Measurements from ENCODE around the gene PSMA6.
A peak's percentile ranks its signal among the peaks of the same experiment; 100 is the strongest.

Gene PSMA6

DNA sequence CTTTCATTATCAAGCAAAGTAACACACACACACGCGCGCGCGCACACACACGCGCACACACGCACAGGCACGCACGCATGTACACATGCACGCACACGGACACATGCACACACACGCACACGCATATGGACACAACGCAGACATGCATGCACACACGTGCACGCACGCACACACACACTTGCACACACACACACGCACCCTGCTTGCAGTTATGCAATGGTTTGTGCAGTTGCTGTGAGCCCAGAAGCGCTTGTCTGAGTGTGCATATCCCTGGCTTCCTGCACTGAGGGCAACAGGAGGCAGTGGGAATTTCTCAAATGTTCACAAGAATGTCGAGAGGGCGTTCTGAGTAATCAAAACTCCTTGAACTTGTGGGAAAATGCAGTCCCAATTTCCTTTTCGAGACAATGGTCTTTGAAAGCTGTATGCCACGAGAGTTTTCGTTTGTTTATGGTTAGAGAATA, 70.8 kb downstream of the PSMA6 start:
- H3K4me3 ChIP-seq (ENCODE audit: low read depth, low read length): no peak overlapping the region
- no peak for DNase-seq (ENCODE audit: low read depth)
- TF ChIP-seq, protein P1, sequence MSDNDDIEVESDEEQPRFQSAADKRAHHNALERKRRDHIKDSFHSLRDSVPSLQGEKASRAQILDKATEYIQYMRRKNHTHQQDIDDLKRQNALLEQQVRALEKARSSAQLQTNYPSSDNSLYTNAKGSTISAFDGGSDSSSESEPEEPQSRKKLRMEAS (IDR thresholded peaks at IDR 0.05; ENCODE audit: low read depth, low read length): no peak
- TF ChIP-seq POLR2A (IDR thresholded peaks at IDR 0.05; ENCODE audit: extremely low read depth, insufficient read length) (no peak), MYC (IDR thresholded peaks at IDR 0.05; ENCODE audit: low read depth, low read length) (no peak)
- TF ChIP-seq, protein P2, sequence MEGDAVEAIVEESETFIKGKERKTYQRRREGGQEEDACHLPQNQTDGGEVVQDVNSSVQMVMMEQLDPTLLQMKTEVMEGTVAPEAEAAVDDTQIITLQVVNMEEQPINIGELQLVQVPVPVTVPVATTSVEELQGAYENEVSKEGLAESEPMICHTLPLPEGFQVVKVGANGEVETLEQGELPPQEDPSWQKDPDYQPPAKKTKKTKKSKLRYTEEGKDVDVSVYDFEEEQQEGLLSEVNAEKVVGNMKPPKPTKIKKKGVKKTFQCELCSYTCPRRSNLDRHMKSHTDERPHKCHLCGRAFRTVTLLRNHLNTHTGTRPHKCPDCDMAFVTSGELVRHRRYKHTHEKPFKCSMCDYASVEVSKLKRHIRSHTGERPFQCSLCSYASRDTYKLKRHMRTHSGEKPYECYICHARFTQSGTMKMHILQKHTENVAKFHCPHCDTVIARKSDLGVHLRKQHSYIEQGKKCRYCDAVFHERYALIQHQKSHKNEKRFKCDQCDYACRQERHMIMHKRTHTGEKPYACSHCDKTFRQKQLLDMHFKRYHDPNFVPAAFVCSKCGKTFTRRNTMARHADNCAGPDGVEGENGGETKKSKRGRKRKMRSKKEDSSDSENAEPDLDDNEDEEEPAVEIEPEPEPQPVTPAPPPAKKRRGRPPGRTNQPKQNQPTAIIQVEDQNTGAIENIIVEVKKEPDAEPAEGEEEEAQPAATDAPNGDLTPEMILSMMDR (IDR thresholded peaks at IDR 0.05; ENCODE audit: low read depth, low read length): no peak

DNA sequence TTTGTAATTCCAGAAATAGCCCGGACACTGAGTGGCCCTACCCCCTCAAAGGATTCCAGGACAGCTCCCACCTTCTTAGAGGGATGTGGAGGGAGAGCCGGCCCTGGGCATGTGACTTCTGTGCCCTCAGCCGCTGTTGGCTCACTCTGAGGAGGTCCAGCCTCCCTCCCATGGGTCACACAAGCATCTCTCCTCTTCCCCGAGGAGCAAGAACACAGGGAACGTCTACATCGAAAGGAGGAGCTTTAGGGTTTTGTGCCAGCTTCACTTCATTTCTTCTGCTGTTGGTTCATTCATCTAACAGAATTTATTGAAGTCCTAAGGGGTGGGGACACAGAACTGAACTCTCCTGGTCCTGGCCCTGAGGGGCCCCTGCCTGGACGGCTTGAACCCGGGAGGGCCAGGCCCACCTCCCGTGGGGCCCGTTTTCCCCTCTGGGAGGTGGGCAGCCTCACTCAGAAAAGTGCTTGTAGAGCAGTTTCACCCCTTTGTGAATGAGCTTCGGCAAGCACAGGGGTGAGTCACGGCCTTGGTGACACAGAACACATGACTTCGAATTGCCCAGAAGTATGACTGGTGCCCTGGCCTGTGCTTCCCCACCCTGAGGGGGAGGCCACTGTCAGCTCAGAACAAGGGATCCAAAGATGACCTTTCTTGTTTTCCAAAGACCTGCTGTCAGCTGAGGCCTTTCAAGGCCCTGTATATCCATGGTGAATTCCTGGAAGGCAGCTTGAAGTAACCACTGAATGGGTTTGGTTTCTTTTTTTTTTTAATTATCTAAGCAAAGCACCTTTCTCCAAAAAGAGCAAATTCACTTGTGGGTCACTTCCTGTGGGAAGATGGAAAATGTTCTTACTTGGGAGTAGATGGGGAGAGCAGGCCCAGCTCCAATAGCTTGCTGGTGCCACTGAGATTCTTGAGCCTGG, 73.2 kb downstream of the PSMA6 start:
- H3K4me3 ChIP-seq (ENCODE audit: low read depth, low read length): no peak overlapping the region
- DNase-seq (ENCODE audit: low read depth): peak; percentile 79
- no peak for TF ChIP-seq MYC (IDR thresholded peaks at IDR 0.05; ENCODE audit: low read depth, low read length)
- no peak for TF ChIP-seq POLR2A (IDR thresholded peaks at IDR 0.05; ENCODE audit: extremely low read depth, insufficient read length)
- TF ChIP-seq, protein P1 (IDR thresholded peaks at IDR 0.05; ENCODE audit: low read depth, low read length): peak; percentile 72

DNA sequence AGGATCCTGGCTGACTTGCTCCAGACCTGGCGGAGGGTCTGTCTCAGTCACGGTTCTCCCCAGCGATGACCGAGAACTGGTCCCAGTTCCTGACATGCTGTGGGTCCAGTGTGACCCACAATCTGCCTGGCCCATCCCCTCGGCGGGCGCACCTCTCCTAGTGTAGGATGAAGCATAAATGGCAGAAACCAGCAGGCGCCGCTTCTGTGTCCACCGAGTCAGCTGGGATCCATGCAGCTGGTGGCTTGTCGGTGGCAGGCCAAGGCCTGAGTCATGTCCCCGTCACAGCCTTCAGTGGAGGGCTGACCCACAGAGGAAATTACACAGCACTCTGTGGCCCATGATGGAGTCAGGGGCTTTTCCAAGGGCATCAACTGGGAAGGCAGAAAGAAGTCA, 73.9 kb downstream of the PSMA6 start:
- DNase-seq (ENCODE audit: low read depth): no peak
- no peak overlapping the region for H3K4me3 ChIP-seq (ENCODE audit: low read depth, low read length)
- TF ChIP-seq, protein P2 (IDR thresholded peaks at IDR 0.05; ENCODE audit: low read depth, low read length): no peak
- TF ChIP-seq, protein P1 (IDR thresholded peaks at IDR 0.05; ENCODE audit: low read depth, low read length): no peak
- TF ChIP-seq MYC (IDR thresholded peaks at IDR 0.05; ENCODE audit: low read depth, low read length) (no peak), POLR2A (IDR thresholded peaks at IDR 0.05; ENCODE audit: extremely low read depth, insufficient read length) (no peak)

DNA sequence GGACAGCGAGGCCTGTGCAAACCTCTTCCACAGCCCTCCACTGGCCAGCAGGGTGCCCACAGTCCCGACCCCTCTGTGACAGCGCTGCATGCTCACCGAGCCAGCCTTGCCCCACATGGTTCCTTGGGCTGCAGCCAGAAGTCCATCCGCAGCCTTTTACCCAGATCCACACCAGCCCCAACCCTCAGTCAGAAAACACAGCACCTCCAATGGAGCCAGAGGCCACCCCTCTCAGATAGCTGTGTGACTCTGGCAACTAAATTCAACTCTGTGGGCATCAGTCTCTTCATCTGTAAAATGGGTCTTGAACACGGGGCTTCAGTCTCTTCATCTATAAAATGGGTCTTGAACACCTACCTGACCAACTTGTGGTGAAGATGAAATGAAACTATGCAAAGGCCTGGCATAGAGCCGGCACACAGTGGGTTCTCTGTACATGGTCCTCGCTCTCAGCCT, 74.4 kb downstream of the PSMA6 start:
- TF ChIP-seq, protein P2 (IDR thresholded peaks at IDR 0.05; ENCODE audit: low read depth, low read length): no peak
- TF ChIP-seq MYC (IDR thresholded peaks at IDR 0.05; ENCODE audit: low read depth, low read length) (no peak), POLR2A (IDR thresholded peaks at IDR 0.05; ENCODE audit: extremely low read depth, insufficient read length) (no peak)
- TF ChIP-seq, protein P1 (IDR thresholded peaks at IDR 0.05; ENCODE audit: low read depth, low read length): no peak
- no peak overlapping the region for H3K4me3 ChIP-seq (ENCODE audit: low read depth, low read length)
- DNase-seq (ENCODE audit: low read depth): no peak

DNA sequence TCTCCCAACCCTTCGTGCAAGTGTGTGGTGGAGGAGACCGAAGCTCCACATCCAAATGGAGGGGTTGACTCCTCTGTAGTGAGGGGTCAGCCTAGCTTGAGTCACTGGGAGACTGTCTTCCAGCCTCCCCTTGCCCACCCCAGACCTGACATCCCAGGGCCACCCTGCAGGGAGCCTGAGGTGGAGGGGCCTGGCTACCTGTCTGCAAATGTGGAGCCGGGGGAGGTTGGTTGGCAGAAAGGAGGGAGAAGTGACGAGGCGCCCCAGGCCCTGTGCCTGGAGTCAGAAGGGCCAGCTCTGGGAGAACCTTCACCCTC, 74.8 kb downstream of the PSMA6 start:
- H3K4me3 ChIP-seq (ENCODE audit: low read depth, low read length): no peak overlapping the region
- TF ChIP-seq POLR2A (IDR thresholded peaks at IDR 0.05; ENCODE audit: extremely low read depth, insufficient read length) (no peak), MYC (IDR thresholded peaks at IDR 0.05; ENCODE audit: low read depth, low read length) (no peak)
- TF ChIP-seq, protein P2 (IDR thresholded peaks at IDR 0.05; ENCODE audit: low read depth, low read length): no peak
- TF ChIP-seq, protein P1 (IDR thresholded peaks at IDR 0.05; ENCODE audit: low read depth, low read length): no peak
- no peak for DNase-seq (ENCODE audit: low read depth)

Measured in NB4 (cell line).